Sciatic nerve (tissue), 2 donors: Measurements from ENCODE around the gene IFI27. TPM values are rescaled to one million over a fixed set of nuclear protein-coding genes. Genes with fewer than 3 reads are reported as not detected.
A peak's percentile ranks its signal among the peaks of the same experiment; 100 is the strongest.
"Not testable (repeated sequence)": the region's sequence is repeated elsewhere in the genome, so short reads cannot be mapped to it uniquely, and the experiment has no call there.

Experiments used
- ATAC-seq: fragments of 200-7000 bp; cut with Tn5 transposase; one replicate; pipeline ENCODE4 v1.9.1; 2020; ENCODE audit warnings: mild to moderate bottlenecking, moderate library complexity
- DNase-seq: peaks from one replicate; pipeline ENCODE4 v3.0.0-alpha.2; 2020; ENCODE audit warnings: low spot score
- intact Hi-C: fragments of 100-400 bp; cut with DNase I; formaldehyde crosslinking; loops from one replicate; pipeline ENCODE4 v1.14.2; 2022
- total RNA-seq: library from RNA; stranded (reverse); fragmentation: NEBNext Ultra II Directional; extraction: Animal tissue kit (Norgen Biotek cat#: 25700); gene quantifications from one replicate; pipeline ENCODE4 v1.2.1, GENCODE V29; 2021
- donor health status: DM: no; HTN: no; CAD: no.
- donor health status: DM: no; HTN: no; CAD: no.

IFI27 gene
- 219 TPM for total RNA-seq

DNA sequence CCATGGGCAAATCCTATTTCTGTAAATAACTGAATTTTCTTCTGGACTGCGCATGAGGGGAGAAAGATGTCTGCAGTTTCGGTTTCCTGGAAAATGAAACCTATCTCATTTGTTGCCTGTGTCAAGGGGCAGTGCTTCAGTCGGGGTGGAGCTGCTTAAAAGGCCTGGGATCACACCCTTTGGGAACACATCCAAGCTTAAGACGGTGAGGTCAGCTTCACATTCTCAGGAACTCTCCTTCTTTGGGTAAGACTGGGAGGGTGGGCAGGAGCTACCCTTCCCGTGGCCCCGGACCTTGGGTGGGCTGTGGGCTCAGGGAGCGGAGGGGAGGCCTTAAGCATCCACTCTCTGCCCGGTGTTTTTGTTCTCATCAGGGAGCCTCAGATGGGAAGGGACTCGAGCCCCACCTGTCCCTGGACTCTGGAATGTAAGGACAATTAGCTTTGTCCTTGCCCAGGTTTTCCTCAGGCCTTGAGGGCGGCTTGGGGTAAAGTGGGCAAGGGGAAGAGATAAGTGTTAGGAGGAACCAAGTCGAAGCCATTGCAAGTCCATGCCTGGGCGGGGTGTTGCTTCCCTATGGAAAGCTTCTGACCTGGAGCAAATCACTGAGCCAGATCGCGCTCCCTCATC is at the start of gene IFI27:
IFI27 (plus strand) TSS at position 185 of the 630 bp plus-strand sequence.
- DNase-seq (peak; percentile 75), ATAC-seq (peak; percentile 87)
- intact Hi-C loops, result no loop called here

DNA sequence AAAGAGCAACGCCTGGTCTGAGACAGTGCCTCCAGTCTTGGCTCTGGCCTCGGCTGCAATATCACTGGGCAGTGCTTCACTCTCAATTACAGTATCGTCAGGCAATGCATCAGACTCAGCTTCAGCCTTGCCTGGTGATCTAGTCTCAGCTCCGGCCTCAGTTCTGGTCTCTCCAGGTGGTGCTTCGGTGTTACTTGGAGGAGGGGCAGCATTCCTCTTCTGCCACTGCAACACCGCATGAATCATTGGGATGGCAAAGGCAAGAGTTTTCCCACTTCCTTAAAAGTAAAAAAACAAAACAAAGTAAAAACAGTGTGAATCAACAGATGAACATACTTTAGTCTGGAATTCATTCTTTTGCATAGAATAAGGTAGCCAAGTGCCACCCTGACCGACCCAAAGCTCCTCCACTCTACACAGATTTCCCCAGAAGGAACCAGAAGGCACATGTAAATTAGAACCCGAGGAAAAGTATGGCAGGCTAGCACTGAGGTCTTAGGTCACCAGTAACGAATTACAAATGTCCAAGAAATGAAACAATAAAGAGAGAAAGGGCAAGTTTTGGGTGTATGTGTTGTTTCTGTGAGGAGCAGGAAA is 48.1 kb upstream of the IFI27 start:
- ATAC-seq, result no peak
- DNase-seq, result no peak
- intact Hi-C loops, result no loop called here

DNA sequence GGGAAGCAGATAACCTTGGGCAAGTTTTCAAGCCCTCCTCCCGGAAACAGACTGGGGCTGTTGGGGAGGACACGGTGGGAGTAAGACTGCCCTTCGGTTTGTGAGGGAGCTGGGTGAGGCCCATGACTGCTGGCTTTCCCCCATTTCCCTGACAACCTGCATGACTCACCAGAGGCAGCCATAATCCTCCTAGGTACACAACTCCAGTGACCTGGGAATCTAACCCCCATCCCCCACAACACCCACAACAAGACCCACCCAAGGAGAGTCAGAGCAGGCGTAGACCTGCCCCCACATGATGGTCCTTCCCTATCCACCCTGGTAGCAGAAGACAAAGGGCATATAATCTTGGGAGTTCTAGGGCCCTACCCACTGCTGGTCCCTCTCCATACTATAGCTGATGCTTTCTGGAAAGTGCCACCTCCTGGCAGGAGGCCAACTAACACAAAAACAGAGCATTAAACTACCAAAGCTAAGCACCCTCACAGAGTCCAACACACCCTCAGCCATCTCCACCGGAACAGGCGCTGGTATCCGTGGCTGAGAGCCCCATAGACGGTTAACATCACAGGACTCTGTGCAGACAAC is 44.4 kb upstream of the IFI27 start:
- ATAC-seq (no peak), DNase-seq (no peak)
- intact Hi-C loops, result no loop called here

DNA sequence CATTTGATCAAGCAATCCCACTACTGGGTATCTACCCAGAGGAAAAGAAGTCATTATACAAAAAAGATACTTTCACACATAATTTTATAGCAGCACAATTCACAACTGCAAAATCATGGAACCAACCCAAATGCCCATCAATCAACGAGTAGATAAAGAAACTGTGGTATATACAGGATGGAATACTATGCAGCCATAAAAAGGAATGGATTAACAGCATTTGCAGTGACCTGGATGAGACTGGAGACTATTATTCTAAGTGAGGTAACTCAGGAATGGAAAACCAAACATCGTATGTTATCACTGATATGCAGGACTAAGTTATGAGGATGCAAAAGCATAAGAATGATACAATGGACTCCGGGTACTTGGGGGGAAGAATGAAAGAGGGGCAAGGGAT is 38.5 kb upstream of the IFI27 start:
- intact Hi-C loops, DNase-seq, ATAC-seq: not testable (repeated sequence)

DNA sequence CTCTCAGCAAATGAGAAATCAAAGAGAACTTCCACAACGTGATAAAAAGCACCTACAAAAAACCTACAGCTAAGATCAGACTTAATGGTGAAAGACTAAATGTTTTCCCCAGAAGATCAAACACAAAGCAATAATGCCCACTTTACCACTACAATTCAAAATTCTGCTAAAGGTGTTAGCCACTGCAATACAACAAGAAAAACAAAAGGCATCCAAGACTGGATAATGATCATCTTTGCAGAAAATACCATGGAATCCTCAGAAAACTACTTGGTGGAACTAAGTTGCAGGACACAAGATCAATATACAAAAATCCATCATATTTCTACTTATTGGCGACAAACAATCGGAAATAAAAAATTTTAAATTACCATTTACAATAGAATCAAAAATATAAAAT is 36.0 kb upstream of the IFI27 start:
- DNase-seq (no peak), ATAC-seq (no peak)
- intact Hi-C loops, result no loop called here

DNA sequence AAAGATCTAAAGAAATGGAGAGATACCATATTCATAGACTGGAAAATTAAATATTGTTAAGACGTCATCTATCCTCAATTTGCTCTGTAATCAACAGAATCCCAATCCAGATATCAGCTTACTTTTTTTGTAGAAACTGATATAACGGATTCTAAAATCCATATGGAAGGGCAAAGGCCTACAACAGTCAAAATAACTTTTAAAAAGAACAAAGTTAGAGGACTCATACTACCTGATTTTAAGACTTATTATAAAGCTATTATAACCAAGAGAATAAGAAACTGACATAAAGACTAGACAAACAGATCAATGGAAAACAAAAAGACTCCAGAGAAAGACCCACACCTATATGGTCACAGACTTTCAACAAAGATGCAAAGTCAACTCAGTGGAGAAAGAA is 35.5 kb upstream of the IFI27 start:
- ATAC-seq (no peak), DNase-seq (no peak)
- intact Hi-C loops, result no loop called here

DNA sequence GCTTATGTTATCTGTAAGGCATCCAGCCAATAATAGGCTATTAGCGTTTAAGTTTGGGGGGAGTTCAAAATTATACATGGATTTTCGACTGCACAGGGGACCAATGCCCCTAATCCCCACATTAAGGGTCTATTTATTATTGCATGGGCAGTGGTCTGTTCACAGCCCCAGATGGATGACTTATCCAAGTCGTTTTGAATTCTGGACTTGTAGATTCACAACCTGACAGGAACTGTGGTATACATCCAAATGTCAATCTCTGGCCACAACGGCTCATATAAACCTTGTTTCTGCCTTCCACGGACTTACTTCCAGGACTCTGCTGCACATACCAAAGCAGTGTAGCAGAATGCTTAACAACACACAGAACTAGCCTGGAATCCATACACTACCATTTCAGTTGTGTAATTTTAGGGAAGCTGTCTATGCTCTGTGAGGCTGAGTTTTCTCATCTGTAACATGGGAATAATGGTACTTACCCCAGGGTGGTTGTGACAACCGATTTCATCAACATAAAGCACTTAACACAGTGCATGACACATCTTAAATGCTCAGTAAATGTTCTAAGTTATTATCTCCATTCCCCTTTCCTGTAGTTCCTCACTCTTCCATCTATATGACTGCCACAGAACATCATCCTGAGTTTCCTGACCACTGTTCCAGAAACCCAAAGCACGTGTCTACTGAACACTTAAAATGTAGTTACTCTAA is 33.3 kb upstream of the IFI27 start:
- DNase-seq, result no peak
- intact Hi-C loops, result no loop called here
- no peak for ATAC-seq

DNA sequence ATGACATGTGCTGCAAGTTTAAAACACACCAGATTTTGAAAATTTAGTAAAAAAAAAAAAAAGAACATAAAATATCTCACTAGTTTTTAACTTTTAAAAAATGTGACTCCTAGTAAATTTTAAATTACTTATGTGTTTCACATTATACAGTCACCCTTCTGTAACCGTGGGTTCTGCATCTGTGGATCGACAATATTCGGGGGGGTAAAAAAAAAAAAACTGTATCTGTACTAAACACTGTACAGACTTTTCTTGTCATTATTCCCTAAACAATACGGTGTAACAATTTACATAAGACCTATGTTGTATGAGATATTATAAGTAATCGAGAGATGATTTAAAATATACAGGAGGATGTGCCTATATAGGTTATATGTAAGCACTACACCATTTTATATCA is 32.7 kb upstream of the IFI27 start:
- ATAC-seq (no peak), DNase-seq (no peak)
- intact Hi-C loops, result no loop called here

DNA sequence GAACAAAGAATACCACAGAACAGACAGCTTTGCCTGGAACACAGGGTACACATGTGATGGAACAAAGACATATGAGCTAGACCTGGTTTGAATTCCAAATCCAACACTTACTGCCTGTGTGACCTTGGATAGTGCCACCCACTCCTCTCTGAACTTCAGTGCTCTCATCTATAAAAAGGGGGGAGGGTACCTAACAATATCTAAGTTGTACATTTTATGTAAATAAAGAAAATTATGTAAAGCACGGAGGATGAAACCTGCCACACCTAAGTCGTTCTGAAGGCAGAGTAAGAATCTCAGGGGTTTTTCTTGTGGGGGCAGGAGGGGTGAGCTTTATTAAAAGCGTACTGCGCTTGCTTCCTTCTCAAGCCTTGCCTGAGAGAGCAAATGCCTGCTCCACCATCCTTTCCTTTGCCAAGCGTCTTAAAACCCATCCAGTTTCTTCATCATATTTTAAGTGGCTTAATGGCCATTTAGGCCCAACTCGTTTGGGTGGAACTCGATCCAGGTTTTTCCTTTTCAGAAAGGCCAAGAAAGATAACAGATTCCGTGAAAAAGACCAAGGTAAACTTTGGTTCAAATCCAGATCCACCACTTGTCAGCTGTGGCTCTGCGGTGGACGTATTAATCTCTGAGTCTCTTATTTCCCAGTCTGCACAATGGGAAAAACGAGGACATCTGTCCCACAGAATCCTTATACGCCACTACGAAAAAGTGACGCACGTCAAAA is 30.5 kb upstream of the IFI27 start:
- DNase-seq (no peak), ATAC-seq (no peak)
- intact Hi-C loops, result no loop called here

DNA sequence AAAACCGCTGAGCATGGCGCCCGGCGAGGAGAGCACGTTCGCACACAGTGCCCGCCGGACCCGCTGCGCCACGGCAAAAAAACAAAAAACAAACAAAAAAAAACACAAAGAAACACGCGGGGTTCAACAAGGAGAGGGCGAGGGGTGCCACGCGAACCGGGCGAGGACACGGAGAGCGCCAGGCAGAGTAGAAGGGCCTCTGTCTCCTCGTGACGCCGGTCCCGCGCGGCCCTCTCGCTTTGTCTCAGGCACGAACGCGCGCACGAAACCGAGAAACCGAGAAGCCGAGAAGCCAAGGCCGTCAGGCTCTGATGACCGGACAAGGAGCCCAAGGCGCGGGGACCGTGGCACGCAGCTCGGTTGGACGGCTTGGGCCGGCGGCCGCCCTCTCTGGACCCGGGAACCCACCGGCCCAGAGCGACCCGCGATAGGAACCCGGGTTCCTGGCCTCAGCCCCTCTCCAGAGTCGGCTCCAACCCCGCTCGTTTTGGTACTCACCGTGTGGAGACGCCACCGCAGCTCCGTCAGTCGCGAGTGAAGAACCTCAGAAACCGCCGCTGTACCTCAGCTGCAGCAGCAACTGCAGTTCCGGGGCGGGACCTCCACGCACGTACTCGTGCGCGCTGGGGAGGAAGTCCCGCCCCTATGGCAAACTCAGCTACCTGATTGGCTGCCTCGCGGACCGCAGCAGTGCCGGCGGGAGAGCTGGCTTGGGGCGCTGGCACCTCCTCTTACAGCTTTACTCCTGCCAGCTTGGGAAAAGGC is 29.7 kb upstream of the IFI27 start, which contains the start of the genes DDX24 and IFI27L1:
DDX24 (minus strand) TSS at position 582 of the 765 bp plus-strand sequence. CDS start 1,460 bp downstream, outside the sequence.
IFI27L1 (plus strand) TSS at position 690 of the 765 bp plus-strand sequence. CDS start 15,628 bp downstream, outside the sequence.
- intact Hi-C loops, result no loop called here
- ATAC-seq, result peak; percentile 100
- DNase-seq, result peak; percentile 98

DNA sequence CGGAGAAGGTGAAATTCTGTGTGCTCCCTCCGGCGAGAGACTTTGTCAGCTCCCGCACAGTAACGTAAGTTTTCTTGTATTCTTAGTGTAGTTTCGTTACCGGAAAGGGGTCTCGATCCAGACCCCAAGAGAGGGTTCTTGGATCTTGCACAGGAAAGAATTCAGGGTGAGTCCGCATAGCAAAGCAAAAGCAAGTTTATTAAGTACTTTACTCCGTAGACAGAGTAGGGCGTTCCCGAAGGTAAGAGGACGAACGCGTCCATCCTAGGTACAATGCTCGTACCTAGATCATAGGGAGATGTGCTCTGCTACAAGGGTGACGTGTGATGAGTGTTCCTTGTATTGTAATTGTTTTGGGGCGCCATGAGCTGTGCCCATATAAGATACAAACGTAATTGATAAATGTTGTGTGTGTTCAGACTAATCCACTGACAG is 29.1 kb upstream of the IFI27 start:
- intact Hi-C loops, result no loop called here
- no peak for DNase-seq
- peak; percentile 25 for ATAC-seq

DNA sequence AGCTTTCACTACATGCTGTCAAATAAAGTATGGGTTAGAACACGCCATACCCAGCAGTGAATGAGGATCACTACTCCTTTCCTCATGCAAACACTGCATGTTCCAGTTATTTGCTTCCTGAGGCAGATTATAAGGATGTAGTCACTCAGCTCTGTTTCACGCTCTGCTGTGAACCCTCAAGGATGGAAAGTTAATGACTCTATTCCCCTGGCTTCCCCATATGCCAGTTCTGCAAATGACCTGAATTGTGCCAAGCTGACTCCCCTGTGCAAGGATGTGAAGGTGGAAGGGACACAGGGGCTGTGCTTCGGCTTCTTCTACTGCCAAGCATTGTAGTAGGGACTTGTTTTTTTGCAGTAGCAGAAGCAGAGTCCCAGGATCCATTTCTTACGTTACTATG is 22.6 kb upstream of the IFI27 start:
- intact Hi-C loops, result no loop called here
- ATAC-seq (no peak), DNase-seq (no peak)

DNA sequence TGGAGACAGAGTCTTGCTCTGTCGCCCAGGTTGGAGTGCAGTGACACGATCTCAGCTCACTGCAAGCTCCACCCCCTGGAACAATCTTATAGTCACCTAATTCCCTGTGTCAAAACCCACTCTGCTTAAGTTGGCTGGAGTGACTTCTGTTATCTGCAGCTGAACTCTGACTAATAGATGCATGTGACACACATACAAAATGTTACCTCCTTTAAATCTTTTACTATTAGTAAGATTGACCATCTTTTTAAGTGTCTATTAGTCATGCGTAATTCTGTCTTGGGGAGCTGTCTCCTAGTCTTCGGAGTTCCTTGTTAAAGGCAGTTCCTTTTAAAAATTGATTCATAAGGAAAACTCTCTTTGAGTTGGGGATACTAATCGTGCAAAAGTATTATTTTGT is 22.0 kb upstream of the IFI27 start:
- ATAC-seq, result no peak

DNA sequence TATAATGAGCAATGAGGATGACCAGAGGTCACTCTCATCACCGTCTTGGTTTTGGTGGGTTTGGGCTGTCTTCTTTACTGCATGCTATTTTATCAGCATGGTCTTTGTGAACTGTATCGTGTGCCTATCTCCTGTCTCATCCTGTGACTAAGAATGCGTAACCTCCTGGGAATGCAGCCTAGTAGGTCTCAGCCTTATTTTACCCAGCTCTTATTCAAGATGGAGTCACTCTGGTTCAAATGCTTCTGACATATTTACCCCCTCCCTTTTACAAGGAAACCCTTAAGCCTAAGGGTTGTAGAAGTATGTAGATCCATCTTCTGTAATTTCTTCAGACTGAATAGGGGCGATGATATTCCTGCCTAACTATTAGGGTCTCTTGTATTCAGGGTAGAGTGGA is 21.1 kb upstream of the IFI27 start:
- DNase-seq (no peak), ATAC-seq (no peak)
- intact Hi-C loops, result no loop called here

More for the DNA sequence above, 22.0 kb upstream of the IFI27 start:
- no peak for DNase-seq
- intact Hi-C loops, result no loop called here

DNA sequence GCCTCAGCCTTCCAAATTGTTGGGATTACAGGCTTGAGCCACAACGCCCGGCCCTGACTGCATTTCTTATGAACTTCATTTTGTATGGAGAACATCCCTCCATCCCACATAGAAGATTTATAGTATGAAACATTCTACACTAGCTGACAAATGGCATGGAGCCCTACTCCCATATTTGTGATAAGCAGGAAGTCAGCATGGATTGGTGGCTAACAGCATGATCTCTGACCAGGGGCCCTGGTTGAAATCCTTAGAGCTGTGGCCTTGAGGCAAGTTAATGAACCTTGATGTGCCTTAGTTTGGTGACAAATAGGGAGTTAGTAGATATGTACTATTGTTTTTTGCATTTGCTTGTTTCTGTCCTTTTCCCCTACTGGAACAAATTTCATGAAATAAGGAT is 17.1 kb upstream of the IFI27 start:
- ATAC-seq, result no peak
- DNase-seq, result no peak
- intact Hi-C loops, result no loop called here

DNA sequence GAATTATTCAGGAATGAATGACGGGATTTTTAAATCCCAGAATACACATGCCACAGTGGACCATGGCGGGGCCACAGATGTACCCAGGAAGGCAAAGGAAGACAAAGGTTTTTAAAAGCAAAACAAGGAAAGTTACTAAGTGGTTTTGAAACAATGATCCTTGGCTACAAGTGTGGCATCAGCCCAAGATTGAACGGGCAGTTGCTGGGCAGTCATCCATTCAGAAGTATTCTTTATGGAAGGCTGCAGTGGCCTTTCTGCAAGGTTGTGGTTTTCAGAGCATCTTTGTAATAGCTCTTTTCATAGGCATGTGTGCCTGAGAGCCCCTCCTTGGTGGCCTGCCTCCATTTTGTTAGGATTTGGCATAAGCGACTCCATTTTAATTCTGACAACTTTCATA is 13.4 kb upstream of the IFI27 start:
- no peak for ATAC-seq

DNA sequence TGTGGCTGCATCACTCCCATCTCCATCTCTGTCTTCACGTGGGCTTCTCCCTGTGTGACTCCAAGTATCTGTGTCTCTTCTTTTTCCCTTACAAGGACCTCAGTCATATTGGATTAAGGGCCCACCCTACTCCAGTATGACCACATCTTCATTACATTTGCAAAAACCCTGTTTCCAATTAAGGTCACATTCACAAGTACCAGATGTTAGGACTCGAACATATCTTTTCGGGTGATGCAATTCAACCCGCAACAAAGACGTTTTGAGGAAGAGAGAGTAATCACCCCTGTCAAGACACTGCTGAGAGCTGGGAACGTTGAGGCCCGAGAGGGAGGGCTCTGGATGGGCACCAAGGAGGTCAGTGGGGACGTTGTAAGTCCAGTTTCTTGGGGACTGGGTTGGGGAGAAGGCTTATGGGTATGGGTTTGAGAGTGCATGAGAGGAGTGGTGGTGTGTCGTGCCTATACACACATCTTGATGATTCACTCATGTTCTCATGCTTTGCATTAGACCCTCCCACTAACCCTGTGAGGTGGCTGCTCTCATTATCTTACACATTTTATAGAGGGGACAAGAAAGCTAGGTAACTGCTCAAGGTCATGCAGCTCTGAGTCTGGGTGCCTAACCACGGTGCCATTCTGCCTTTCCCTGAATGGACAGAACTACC is 12.1 kb upstream of the IFI27 start:
- ATAC-seq, result no peak
- no peak for DNase-seq
- intact Hi-C loops, result no loop called here

More for the DNA sequence above, 13.4 kb upstream of the IFI27 start:
- DNase-seq, result no peak
- intact Hi-C loops, result no loop called here

DNA sequence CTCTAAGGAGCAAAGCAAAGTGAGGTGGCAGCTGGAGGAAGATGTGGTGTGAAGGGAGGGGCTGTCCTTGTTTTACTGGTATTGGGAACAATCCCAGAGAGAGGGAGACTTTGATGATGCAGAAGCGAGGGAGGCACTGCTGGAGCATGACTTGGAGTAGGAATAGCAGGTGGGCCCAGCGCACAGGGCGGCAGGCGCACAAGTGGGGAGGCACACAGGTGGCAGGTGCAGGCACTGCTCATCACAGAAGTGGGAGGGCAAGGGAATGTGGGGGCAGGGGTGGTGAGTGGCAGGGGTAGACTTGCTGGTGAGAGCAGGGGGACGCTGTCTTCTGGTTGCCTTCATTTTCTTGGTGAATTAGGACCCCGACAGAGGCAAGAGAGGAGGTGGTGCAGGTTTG is 11.5 kb upstream of the IFI27 start:
- ATAC-seq (no peak), DNase-seq (no peak)
- intact Hi-C loops, result no loop called here
